GM21825 (cell line): Measurements from ENCODE around the gene RILPL1.
"Not testable (repeated sequence)": the region's sequence is repeated elsewhere in the genome, so short reads cannot be mapped to it uniquely, and the experiment has no call there.

Source experiments
- ATAC-seq: cut with Tn5 transposase; IDR thresholded peaks from one replicate; pipeline ENCODE4 v1.9.1; 2021; ENCODE audit warnings: mild to moderate bottlenecking, moderate library complexity; ENCODE audit not compliant: unreplicated experiment

RILPL1 gene

GRCh38 chr12:123530668-123531067 is 2.9 kb downstream of the RILPL1 start:
- no peak for ATAC-seq

- no peak for ATAC-seq
These were observed 3.8 kb downstream of the RILPL1 start for GRCh38 chr12:123529686-123530085.

- no peak for ATAC-seq
These were observed 4.7 kb downstream of the RILPL1 start for GRCh38 chr12:123528858-123529257.

GRCh38 chr12:123526542-123527080 is 6.9 kb downstream of the RILPL1 start:
- no peak for ATAC-seq

GRCh38 chr12:123524378-123524777 is 9.1 kb downstream of the RILPL1 start:
- no peak for ATAC-seq

- no peak for ATAC-seq
These were observed 10.0 kb downstream of the RILPL1 start for GRCh38 chr12:123523518-123523917.

- no peak for ATAC-seq
These were observed 11.4 kb downstream of the RILPL1 start for GRCh38 chr12:123522164-123522563.

GRCh38 chr12:123520567-123521474 is 12.7 kb downstream of the RILPL1 start:
- ATAC-seq, result no peak

- ATAC-seq, result no peak
These were observed 14.1 kb downstream of the RILPL1 start for GRCh38 chr12:123519141-123520001.

GRCh38 chr12:123516216-123516780 is 17.2 kb downstream of the RILPL1 start:
- no peak for ATAC-seq

GRCh38 chr12:123514582-123515221 is 18.8 kb downstream of the RILPL1 start:
- not testable (repeated sequence) for ATAC-seq

GRCh38 chr12:123513805-123514204 is 19.7 kb downstream of the RILPL1 start:
- ATAC-seq, result no peak

GRCh38 chr12:123512838-123513665 is 20.5 kb downstream of the RILPL1 start:
- no peak for ATAC-seq

GRCh38 chr12:123506843-123507236 is 26.7 kb downstream of the RILPL1 start:
- ATAC-seq, result no peak

- ATAC-seq, result no peak
These were observed 27.3 kb downstream of the RILPL1 start for GRCh38 chr12:123506059-123506842.

- no peak for ATAC-seq
These were observed 31.3 kb downstream of the RILPL1 start for GRCh38 chr12:123502163-123502704.

GRCh38 chr12:123499332-123499731 is 34.2 kb downstream of the RILPL1 start:
- no peak for ATAC-seq

GRCh38 chr12:123498126-123498825 is 35.2 kb downstream of the RILPL1 start:
- ATAC-seq, result no peak
